WTC11 (cell line): ENCODE results near the gene PHF21B. TPM values are rescaled to one million over a fixed set of nuclear protein-coding genes. Genes with fewer than 3 reads are reported as not detected.

Experiments
- ATAC-seq: fragments of 200-7000 bp; cut with Tn5 transposase; 2 replicates; pipeline ENCODE4 v1.10.0; 2021; ENCODE audit warnings: mild to moderate bottlenecking, moderate library complexity
- CTCF ChIA-PET: fragments of 300-600 bp; sonication (Branson Sonifier 250); formaldehyde crosslinking; loops from one replicate; lab custom pipeline; 2021; ENCODE audit warnings: antibody characterized with exemption; lab: Charles Lee
- POLR2A ChIA-PET: fragments of 350-600 bp; sonication (Branson Sonifier 250); formaldehyde crosslinking; loops from one replicate; lab custom pipeline; 2021; ENCODE audit warnings: antibody characterized with exemption; lab: Charles Lee
- DNase-seq: peaks from one replicate; pipeline ENCODE4 v3.0.0; 2021; ENCODE audit warnings: low spot score
- H3K27ac Mint-ChIP-seq: 2 replicates; pipeline ENCODE4 v1.8.0; 2021; ENCODE audit warnings: mixed read lengths
- H3K27me3 Mint-ChIP-seq: 2 replicates; pipeline ENCODE4 v1.8.0; 2021; ENCODE audit warnings: low read depth, mild to moderate bottlenecking, moderate library complexity, mixed read lengths
- H3K36me3 Mint-ChIP-seq: 2 replicates; pipeline ENCODE4 v1.8.0; 2021; ENCODE audit warnings: mixed read lengths
- H3K4me1 Mint-ChIP-seq: 2 replicates; pipeline ENCODE4 v1.8.0; 2022; ENCODE audit warnings: mixed read lengths
- H3K4me3 Mint-ChIP-seq: 2 replicates; pipeline ENCODE4 v1.8.0; 2021; ENCODE audit warnings: mild to moderate bottlenecking, moderate library complexity, mixed read lengths
- H3K9me3 Mint-ChIP-seq: 2 replicates; pipeline ENCODE4 v1.8.0; 2021; ENCODE audit warnings: mixed read lengths
- AFF4 ChIP-seq: sonication (generic); formaldehyde crosslinking; IDR thresholded peaks from 2 replicates; pipeline ENCODE4 v1.8.1; 2023; ENCODE audit warnings: mild to moderate bottlenecking, missing genetic modification reagents, borderline replicate concordance
- CREB1 ChIP-seq: sonication (generic); formaldehyde crosslinking; IDR thresholded peaks from 2 replicates; pipeline ENCODE4 v1.8.0; 2023; ENCODE audit warnings: mild to moderate bottlenecking, missing genetic modification reagents
- CREM ChIP-seq: sonication (generic); formaldehyde crosslinking; IDR thresholded peaks from 2 replicates; pipeline ENCODE4 v1.8.1; 2022; ENCODE audit warnings: mild to moderate bottlenecking, missing genetic modification reagents, moderate library complexity
- FOXP4 ChIP-seq: sonication (generic); formaldehyde crosslinking; IDR thresholded peaks from 2 replicates; pipeline ENCODE4 v1.8.0; 2022; ENCODE audit warnings: mild to moderate bottlenecking, missing genetic modification reagents
- HMGA2 ChIP-seq: fragments of 250-450 bp; sonication (Bioruptor Pico); IDR thresholded peaks from 2 replicates; pipeline ENCODE4 v1.4.0; 2021; ENCODE audit warnings: mild to moderate bottlenecking, moderate library complexity
- HMGXB4 ChIP-seq: sonication (generic); formaldehyde crosslinking; IDR thresholded peaks from 2 replicates; pipeline ENCODE4 v1.8.1; 2023; ENCODE audit warnings: mild to moderate bottlenecking, moderate library complexity, missing genetic modification reagents
- JAZF1 ChIP-seq: fragments of 250-450 bp; sonication (Bioruptor Pico); IDR thresholded peaks from 2 replicates; pipeline ENCODE4 v1.9.0; 2021; ENCODE audit warnings: moderate library complexity, mild to moderate bottlenecking, inconsistent platforms
- MAX ChIP-seq: sonication (generic); formaldehyde crosslinking; IDR thresholded peaks from 2 replicates; pipeline ENCODE4 v1.8.0; 2022; ENCODE audit warnings: mild to moderate bottlenecking, missing genetic modification reagents
- MLX ChIP-seq: sonication (generic); formaldehyde crosslinking; IDR thresholded peaks from 2 replicates; pipeline ENCODE4 v1.8.1; 2023; ENCODE audit warnings: mild to moderate bottlenecking, missing genetic modification reagents, moderate library complexity
- NFYB ChIP-seq: sonication (generic); formaldehyde crosslinking; conservative IDR thresholded peaks from 2 replicates; pipeline ENCODE4 v1.8.0; 2022; ENCODE audit warnings: low read depth, missing genetic modification reagents
- NR2C2 ChIP-seq: sonication (generic); formaldehyde crosslinking; IDR thresholded peaks from 2 replicates; pipeline ENCODE4 v1.8.0; 2022; ENCODE audit warnings: mild to moderate bottlenecking, missing genetic modification reagents
- PRDM15 ChIP-seq: sonication (generic); formaldehyde crosslinking; IDR thresholded peaks from 2 replicates; pipeline ENCODE4 v1.8.0; 2022; ENCODE audit warnings: missing genetic modification reagents
- PRRX2 ChIP-seq: fragments of 250-450 bp; sonication (Bioruptor Pico); IDR thresholded peaks from 2 replicates; pipeline ENCODE4 v1.8.0; 2021; ENCODE audit warnings: mild to moderate bottlenecking
- TCF7 ChIP-seq: sonication (generic); formaldehyde crosslinking; IDR thresholded peaks from 2 replicates; pipeline ENCODE4 v1.8.0; 2022; ENCODE audit warnings: mild to moderate bottlenecking, low read depth, missing genetic modification reagents, moderate library complexity
- ZMAT4 ChIP-seq: fragments of 250-450 bp; sonication (Bioruptor Pico); IDR thresholded peaks from 2 replicates; pipeline ENCODE4 v1.9.0; 2021; ENCODE audit warnings: mild to moderate bottlenecking
- ZNF121 ChIP-seq: sonication (generic); formaldehyde crosslinking; IDR thresholded peaks from 2 replicates; pipeline ENCODE4 v1.8.0; 2023; ENCODE audit warnings: missing genetic modification reagents
- ZNF263 ChIP-seq: sonication (generic); formaldehyde crosslinking; IDR thresholded peaks from 2 replicates; pipeline ENCODE4 v1.8.1; 2022; ENCODE audit warnings: low read depth, mild to moderate bottlenecking, moderate library complexity, missing genetic modification reagents
- total RNA-seq: library from RNA; stranded (reverse); gene quantifications from 3 replicates; pipeline ENCODE4 v1.2.3, GENCODE V29; 2021

PHF21B gene
- total RNA-seq, 1 experiment from 2014 or later = 107 TPM

- peaks cover 16% of the 10 kb centered on the region for H3K9me3 Mint-ChIP-seq
- CTCF ChIA-PET = interaction anchor here (0.6 to 1.5 kb wide), 2 partner anchors 9 to 578 kb away, joined by 3 to 4 read pairs; no protein-coding TSS in a partner anchor
- H3K36me3 Mint-ChIP-seq = peaks cover 35% of the 10 kb centered on the region
- no peaks in the 10 kb centered on the region for H3K27me3 Mint-ChIP-seq
- no peak overlapping the region for H3K4me3 Mint-ChIP-seq
- DNase-seq (no peak), ATAC-seq (no peak)
- no peak overlapping the region for H3K27ac Mint-ChIP-seq
- peaks cover 25% of the 10 kb centered on the region for H3K4me1 Mint-ChIP-seq
- POLR2A ChIA-PET = no interaction called here
- TF ChIP-seq ZNF121 (CRISPR knock-in tag) = no peak
- TF ChIP-seq NR2C2 (CRISPR knock-in tag) = no peak
- no peak for TF ChIP-seq CREB1 (CRISPR knock-in tag)
- TF ChIP-seq JAZF1 = no peak
- TF ChIP-seq NFYB (CRISPR knock-in tag) = no peak
- no peak for TF ChIP-seq HMGA2 (CRISPR knock-in tag)
- no peak for TF ChIP-seq TCF7 (CRISPR knock-in tag)
- no peak for TF ChIP-seq PRRX2 (CRISPR knock-in tag)
- TF ChIP-seq MLX (CRISPR knock-in tag) = no peak
- TF ChIP-seq MAX (CRISPR knock-in tag) = no peak
- no peak for TF ChIP-seq FOXP4 (CRISPR knock-in tag)
- TF ChIP-seq CREM = no peak
- TF ChIP-seq, all 79 proteins: peak for 0
Measured at GRCh38 chr22:44838316-44839016, 171.3 kb downstream of the PHF21B start.

- ATAC-seq (peak; percentile 26; the same call in 1 of the 2 replicates), DNase-seq (no peak)
- ChIA-PET CTCF (interaction anchor here (0.9 kb wide), 1 partner anchor 17 kb away, joined by 4 read pairs; no protein-coding TSS in a partner anchor), POLR2A (no interaction called here)
- no peak overlapping the region for H3K4me3 Mint-ChIP-seq
- H3K27me3 Mint-ChIP-seq = no peaks in the 10 kb centered on the region
- peaks cover 45% of the 10 kb centered on the region for H3K36me3 Mint-ChIP-seq
- peaks cover 25% of the 10 kb centered on the region for H3K4me1 Mint-ChIP-seq
- TF ChIP-seq ZNF263 (0 out of 2 replicates have a peak, but pooled peaks have one; percentile 16), PRDM15 (CRISPR knock-in tag) (no peak)
- peaks cover 26% of the 10 kb centered on the region for H3K9me3 Mint-ChIP-seq
- H3K27ac Mint-ChIP-seq = no peak overlapping the region
Measured at GRCh38 chr22:44837481-44837880, 172.3 kb downstream of the PHF21B start.

GRCh38 chr22:44834065-44834464 is 175.7 kb downstream of the PHF21B start:
- ChIA-PET CTCF (no interaction called here), POLR2A (no interaction called here)
- ATAC-seq (no peak), DNase-seq (no peak)
- H3K9me3 Mint-ChIP-seq = peaks cover 27% of the 10 kb centered on the region
- H3K4me1 Mint-ChIP-seq = peaks cover 11% of the 10 kb centered on the region
- no peak overlapping the region for H3K4me3 Mint-ChIP-seq
- H3K27me3 Mint-ChIP-seq = no peaks in the 10 kb centered on the region
- H3K36me3 Mint-ChIP-seq = peaks cover 40% of the 10 kb centered on the region
- no peak overlapping the region for H3K27ac Mint-ChIP-seq
- TF ChIP-seq NFYB (CRISPR knock-in tag) (no peak), AFF4 (CRISPR knock-in tag) (no peak), HMGXB4 (no peak), ZMAT4 (no peak)
